Mesendoderm (in vitro differentiated cells): ENCODE results near the gene PCDHGC4.
A peak's percentile ranks its signal among the peaks of the same experiment; 100 is the strongest.

ENCODE experiments used
- DNase-seq: peaks from one replicate; pipeline ENCODE4 v3.0.0; 2013
- H2AK5ac ChIP-seq: 2 replicates; pipeline ENCODE4 v1.6.1; 2013; ENCODE audit warnings: low read length, inconsistent platforms
- H2BK120ac ChIP-seq: 2 replicates; pipeline ENCODE4 v1.6.1; 2013; ENCODE audit warnings: low read depth, mild to moderate bottlenecking, low read length, moderate library complexity, mixed read lengths
- H2BK15ac ChIP-seq: replicated peaks from 2 replicates; pipeline ENCODE4 v1.6.1; 2013; ENCODE audit warnings: low read depth, mild to moderate bottlenecking, moderate library complexity
- H2BK5ac ChIP-seq: 2 replicates; pipeline ENCODE4 v1.6.1; 2013; ENCODE audit warnings: low read length, inconsistent platforms
- H3K18ac ChIP-seq: 2 replicates; pipeline ENCODE4 v1.6.1; 2013; ENCODE audit warnings: mild to moderate bottlenecking, low read length, mixed read lengths
- H3K23ac ChIP-seq: one replicate; pipeline ENCODE4 v1.6.1; 2013; ENCODE audit warnings: low read length
- H3K27ac ChIP-seq: 2 replicates; pipeline ENCODE4 v1.5.1; 2013; ENCODE audit warnings: low read depth, mild to moderate bottlenecking, inconsistent platforms, low read length, moderate library complexity
- H3K27me3 ChIP-seq: 2 replicates; pipeline ENCODE4 v1.6.1; 2013; ENCODE audit warnings: low read length, control low read depth, mild to moderate bottlenecking, inconsistent platforms; ENCODE audit not compliant: insufficient read depth, poor library complexity
- H3K36me3 ChIP-seq: 2 replicates; pipeline ENCODE4 v1.6.1; 2013; ENCODE audit warnings: low read length, inconsistent platforms; ENCODE audit not compliant: control insufficient read depth, insufficient read depth
- H3K4ac ChIP-seq: one replicate; pipeline ENCODE4 v1.6.1; 2013; ENCODE audit warnings: low read depth, mild to moderate bottlenecking, low read length, moderate library complexity
- H3K4me1 ChIP-seq: 2 replicates; pipeline ENCODE4 v1.6.1; 2013; ENCODE audit warnings: low read depth, low read length, inconsistent platforms; ENCODE audit not compliant: control insufficient read depth
- H3K4me2 ChIP-seq: 2 replicates; pipeline ENCODE4 v1.6.1; 2013; ENCODE audit warnings: low read length
- H3K4me3 ChIP-seq: 2 replicates; pipeline ENCODE4 v1.5.1; 2013; ENCODE audit warnings: mild to moderate bottlenecking, low read length
- H3K56ac ChIP-seq: one replicate; pipeline ENCODE4 v1.6.1; 2013; ENCODE audit warnings: low read length
- H3K79me1 ChIP-seq: 2 replicates; pipeline ENCODE4 v1.6.1; 2013; ENCODE audit warnings: low read length, inconsistent platforms
- H3K79me2 ChIP-seq: 2 replicates; pipeline ENCODE4 v1.6.1; 2013; ENCODE audit warnings: mild to moderate bottlenecking, low read length; ENCODE audit not compliant: control insufficient read depth, insufficient read depth
- H3K9ac ChIP-seq: 2 replicates; pipeline ENCODE4 v1.6.1; 2013; ENCODE audit warnings: low read length, inconsistent platforms
- H4K5ac ChIP-seq: one replicate; pipeline ENCODE4 v1.6.1; 2013; ENCODE audit warnings: low read length
- H4K8ac ChIP-seq: one replicate; pipeline ENCODE4 v1.6.1; 2013; ENCODE audit warnings: low read depth, mild to moderate bottlenecking, control low read depth, low read length, moderate library complexity
- WGBS: extraction: QIAGEN DNeasy Blood & Tissue Kit; methylation state at CpG from one replicate; pipeline ENCODE4 v1.1.7; 2013; ENCODE audit warnings: low lambda C conversion rate, missing lambda C conversion rate; ENCODE audit not compliant: insufficient coverage; ENCODE audit errors: extremely low coverage; 5-methylcytosine and 5-hydroxymethylcytosine counted together

The PCDHGC4 gene

DNA sequence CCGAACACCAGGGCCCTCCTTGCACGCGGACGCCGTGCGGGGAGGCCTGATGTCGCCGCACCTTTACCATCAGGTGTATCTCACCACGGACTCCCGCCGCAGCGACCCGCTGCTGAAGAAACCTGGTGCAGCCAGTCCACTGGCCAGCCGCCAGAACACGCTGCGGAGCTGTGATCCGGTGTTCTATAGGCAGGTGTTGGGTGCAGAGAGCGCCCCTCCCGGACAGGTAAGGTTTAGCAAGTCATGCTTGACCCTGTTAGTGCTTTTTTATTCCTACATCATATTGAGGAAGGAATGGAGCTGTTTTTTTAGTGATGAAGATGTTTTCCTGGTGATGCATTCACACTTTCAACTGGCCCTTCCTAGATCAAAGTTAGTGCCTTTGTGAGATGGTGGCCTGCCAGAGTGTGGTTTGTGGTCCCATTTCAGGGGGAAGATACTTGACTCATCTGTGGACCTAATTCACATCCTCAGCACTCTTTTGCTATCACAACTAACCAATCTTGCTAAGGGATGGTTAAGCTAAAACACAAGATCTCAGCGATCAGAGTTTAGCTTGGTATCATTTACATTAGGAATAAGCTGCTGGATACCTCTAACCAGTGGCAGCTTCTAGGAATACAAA lies 6.4 kb upstream of the PCDHGC4 start:
- Histone ChIP-seq H3K56ac (no peak overlapping the region), H2BK15ac (no peak overlapping the region), H3K23ac (no peak overlapping the region), H3K4me1 (peaks cover 4% of the 10 kb centered on the region), H2AK5ac (no peak overlapping the region), H3K18ac (no peak overlapping the region), H3K27me3 (no peaks in the 10 kb centered on the region), H4K5ac (no peak overlapping the region), H3K9ac (no peak overlapping the region), H3K79me2 (no peaks in the 10 kb centered on the region), H3K36me3 (no peaks in the 10 kb centered on the region), H3K79me1 (no peaks in the 10 kb centered on the region), H3K27ac (no peak overlapping the region), H3K4me2 (no peak overlapping the region), H2BK5ac (no peak overlapping the region), H4K8ac (no peak overlapping the region), H3K4ac (no peak overlapping the region), H2BK120ac (no peak overlapping the region), H3K4me3 (no peak overlapping the region)
- no CpG with 5 or more reads among the region's 20 CpGs for WGBS
- peak; percentile 57 for DNase-seq

DNA sequence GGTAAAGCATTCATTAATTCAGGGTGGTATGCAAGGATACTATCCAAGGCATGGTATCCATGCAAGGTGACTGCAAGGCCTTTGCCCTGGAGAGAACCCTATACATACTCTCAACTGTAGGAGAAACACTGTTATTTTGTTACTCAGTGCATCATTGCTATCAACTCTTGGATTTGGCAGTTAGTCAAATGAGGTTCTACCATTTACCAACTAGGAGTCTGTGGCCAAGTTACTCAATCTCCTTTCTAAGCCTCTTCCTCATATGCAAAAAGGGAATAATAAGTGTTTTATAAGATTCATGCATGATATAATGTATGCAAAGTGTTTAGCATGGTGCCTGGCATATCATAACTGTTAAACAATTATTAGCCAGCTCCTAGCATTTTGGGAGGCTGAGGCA lies 5.1 kb upstream of the PCDHGC4 start:
- no peaks in the 10 kb centered on the region for H3K36me3 ChIP-seq
- no peak overlapping the region for H3K27ac ChIP-seq
- H4K5ac ChIP-seq = no peak overlapping the region
- H3K18ac ChIP-seq = no peak overlapping the region
- no peak overlapping the region for H3K9ac ChIP-seq
- no peak for DNase-seq
- H3K4me2 ChIP-seq = no peak overlapping the region
- H3K79me2 ChIP-seq = no peaks in the 10 kb centered on the region
- no peak overlapping the region for H4K8ac ChIP-seq
- H2BK120ac ChIP-seq = no peak overlapping the region
- no peak overlapping the region for H3K4ac ChIP-seq
- H2AK5ac ChIP-seq = no peak overlapping the region
- peaks cover 8% of the 10 kb centered on the region for H3K4me1 ChIP-seq
- H2BK15ac ChIP-seq = no peak overlapping the region
- no peaks in the 10 kb centered on the region for H3K27me3 ChIP-seq
- H3K4me3 ChIP-seq = no peak overlapping the region
- H2BK5ac ChIP-seq = no peak overlapping the region
- H3K23ac ChIP-seq = no peak overlapping the region
- no peaks in the 10 kb centered on the region for H3K79me1 ChIP-seq
- H3K56ac ChIP-seq = no peak overlapping the region

- DNase-seq = peak; percentile 78
- H3K4me2 ChIP-seq = peak overlapping the region; percentile 21
- H3K4me3 ChIP-seq = no peak overlapping the region
- H3K9ac ChIP-seq = peak overlapping the region; percentile 8
- no CpG with 5 or more reads among the region's 3 CpGs for WGBS
- H3K18ac ChIP-seq = no peak overlapping the region
- H3K4ac ChIP-seq = no peak overlapping the region
- H2BK120ac ChIP-seq = no peak overlapping the region
- H2BK15ac ChIP-seq = no peak overlapping the region
- H3K79me1 ChIP-seq = peaks cover 1% of the 10 kb centered on the region
- H3K79me2 ChIP-seq = no peaks in the 10 kb centered on the region
- H2AK5ac ChIP-seq = no peak overlapping the region
- H4K5ac ChIP-seq = no peak overlapping the region
- H3K36me3 ChIP-seq = no peaks in the 10 kb centered on the region
- H3K27me3 ChIP-seq = no peaks in the 10 kb centered on the region
- peaks cover 15% of the 10 kb centered on the region for H3K4me1 ChIP-seq
- H3K23ac ChIP-seq = no peak overlapping the region
- H4K8ac ChIP-seq = no peak overlapping the region
- H3K27ac ChIP-seq = peak overlapping the region; percentile 8
- peak overlapping the region; percentile 23 for H2BK5ac ChIP-seq
- H3K56ac ChIP-seq = no peak overlapping the region
Measured at GRCh38 chr5:141483902-141484301, 928 bp upstream of the PCDHGC4 start.

DNA sequence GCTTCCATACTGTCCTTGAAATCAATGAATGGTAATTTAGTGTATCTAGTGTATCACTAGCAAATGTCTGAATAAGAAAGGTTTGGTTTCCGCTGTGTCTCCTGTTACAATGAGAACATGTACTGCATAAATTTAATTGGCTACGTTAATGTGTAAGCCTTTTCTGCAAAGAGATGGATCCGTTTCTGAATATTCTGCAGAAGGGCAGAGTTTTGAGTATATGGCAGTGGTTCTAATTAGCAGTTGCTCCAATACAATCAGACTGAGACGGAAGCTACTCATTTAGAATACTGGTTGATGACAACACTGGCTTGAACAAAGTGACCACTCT lies 555 bp upstream of the PCDHGC4 start:
- H3K36me3 ChIP-seq = no peaks in the 10 kb centered on the region
- no CpG with 5 or more reads among the region's 4 CpGs for WGBS
- H3K4me1 ChIP-seq = peaks cover 15% of the 10 kb centered on the region

DNA sequence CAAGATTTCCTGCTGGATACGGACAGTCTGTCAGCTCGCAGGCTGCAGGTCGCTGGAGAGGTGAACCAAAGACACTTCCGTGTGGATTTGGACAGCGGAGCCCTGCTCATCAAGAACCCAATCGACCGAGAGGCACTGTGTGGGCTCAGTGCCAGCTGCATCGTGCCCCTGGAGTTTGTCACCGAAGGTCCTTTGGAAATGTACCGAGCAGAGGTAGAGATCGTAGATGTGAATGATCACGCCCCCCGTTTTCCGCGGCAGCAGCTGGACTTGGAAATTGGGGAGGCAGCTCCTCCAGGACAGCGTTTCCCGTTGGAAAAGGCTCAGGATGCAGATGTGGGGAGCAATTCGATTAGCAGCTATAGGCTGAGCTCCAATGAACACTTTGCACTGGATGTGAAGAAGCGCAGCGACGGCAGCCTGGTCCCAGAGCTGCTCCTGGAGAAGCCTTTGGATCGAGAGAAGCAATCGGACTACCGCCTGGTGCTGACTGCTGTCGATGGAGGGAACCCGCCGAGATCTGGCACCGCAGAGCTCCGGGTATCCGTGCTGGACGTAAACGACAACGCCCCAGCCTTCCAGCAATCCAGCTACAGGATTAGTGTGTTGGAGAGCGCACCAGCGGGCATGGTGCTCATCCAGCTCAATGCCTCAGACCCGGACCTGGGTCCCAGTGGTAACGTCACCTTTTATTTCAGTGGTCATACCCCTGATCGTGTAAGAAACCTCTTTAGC lies 658 bp downstream of the PCDHGC4 start:
- Histone ChIP-seq H2BK5ac (no peak overlapping the region), H3K4ac (no peak overlapping the region), H3K79me2 (no peaks in the 10 kb centered on the region), H3K4me1 (peaks cover 15% of the 10 kb centered on the region), H3K18ac (no peak overlapping the region), H3K27me3 (no peaks in the 10 kb centered on the region), H3K56ac (peak overlapping the region; percentile 84), H3K9ac (peak overlapping the region; percentile 73), H3K36me3 (no peaks in the 10 kb centered on the region), H4K8ac (no peak overlapping the region), H3K23ac (no peak overlapping the region), H2AK5ac (no peak overlapping the region), H3K4me3 (peak overlapping the region; percentile 36), H2BK120ac (no peak overlapping the region), H2BK15ac (no peak overlapping the region), H3K4me2 (peak overlapping the region; percentile 96), H4K5ac (no peak overlapping the region), H3K79me1 (peaks cover 1% of the 10 kb centered on the region), H3K27ac (no peak overlapping the region)
- no peak for DNase-seq
- no CpG with 5 or more reads among the region's 38 CpGs for WGBS

More for the DNA sequence above, 555 bp upstream of the PCDHGC4 start:
- H3K23ac ChIP-seq = no peak overlapping the region
- DNase-seq = no peak
- H3K4ac ChIP-seq = no peak overlapping the region
- no peak overlapping the region for H3K9ac ChIP-seq
- H3K79me1 ChIP-seq = peaks cover 1% of the 10 kb centered on the region
- peak overlapping the region; percentile 8 for H3K27ac ChIP-seq
- H3K79me2 ChIP-seq = no peaks in the 10 kb centered on the region
- peak overlapping the region; percentile 84 for H3K56ac ChIP-seq
- H4K8ac ChIP-seq = no peak overlapping the region
- no peak overlapping the region for H3K18ac ChIP-seq
- no peak overlapping the region for H4K5ac ChIP-seq
- H2AK5ac ChIP-seq = no peak overlapping the region
- H2BK5ac ChIP-seq = no peak overlapping the region
- no peak overlapping the region for H2BK120ac ChIP-seq
- H3K4me3 ChIP-seq = no peak overlapping the region
- H2BK15ac ChIP-seq = no peak overlapping the region
- peak overlapping the region; percentile 21 for H3K4me2 ChIP-seq
- no peaks in the 10 kb centered on the region for H3K27me3 ChIP-seq

GRCh38 chr5:141486091-141486490 lies 1.3 kb downstream of the PCDHGC4 start:
- H3K4me1 ChIP-seq = peaks cover 15% of the 10 kb centered on the region
- H2BK15ac ChIP-seq = no peak overlapping the region
- H4K5ac ChIP-seq = no peak overlapping the region
- no peaks in the 10 kb centered on the region for H3K79me2 ChIP-seq
- WGBS = no CpG with 5 or more reads among the region's 9 CpGs
- H3K9ac ChIP-seq = no peak overlapping the region
- H3K36me3 ChIP-seq = no peaks in the 10 kb centered on the region
- no peak overlapping the region for H2BK5ac ChIP-seq
- H3K4ac ChIP-seq = no peak overlapping the region
- DNase-seq = no peak
- H3K27me3 ChIP-seq = no peaks in the 10 kb centered on the region
- no peak overlapping the region for H3K27ac ChIP-seq
- H2AK5ac ChIP-seq = no peak overlapping the region
- no peak overlapping the region for H2BK120ac ChIP-seq
- no peak overlapping the region for H3K23ac ChIP-seq
- H3K18ac ChIP-seq = no peak overlapping the region
- H3K4me2 ChIP-seq = no peak overlapping the region
- H3K56ac ChIP-seq = no peak overlapping the region
- H3K4me3 ChIP-seq = no peak overlapping the region
- H4K8ac ChIP-seq = no peak overlapping the region
- H3K79me1 ChIP-seq = peaks cover 1% of the 10 kb centered on the region
